NCI-H345 treated with DMSO at 0.1 percent for 48 hours (cell line): ENCODE measurements around the gene VWA8.
"Not testable (repeated sequence)": the region's sequence is repeated elsewhere in the genome, so short reads cannot be mapped to it uniquely, and the experiment has no call there.

Experiments
- DNase-seq: peaks from one replicate; lab custom pipeline; 2025; ENCODE audit not compliant: unreplicated experiment; lab: John Stamatoyannopoulos, UW

The VWA8 gene

GRCh38 chr13:41858780-41859179 is 102.1 kb downstream of the VWA8 start:
- no peak for DNase-seq

- no peak for DNase-seq
These were observed 106.2 kb downstream of the VWA8 start for GRCh38 chr13:41854758-41855157.

- DNase-seq = no peak
These were observed 109.6 kb downstream of the VWA8 start for GRCh38 chr13:41851351-41851750.

GRCh38 chr13:41848435-41849255 is 112.3 kb downstream of the VWA8 start:
- no peak for DNase-seq

DNA sequence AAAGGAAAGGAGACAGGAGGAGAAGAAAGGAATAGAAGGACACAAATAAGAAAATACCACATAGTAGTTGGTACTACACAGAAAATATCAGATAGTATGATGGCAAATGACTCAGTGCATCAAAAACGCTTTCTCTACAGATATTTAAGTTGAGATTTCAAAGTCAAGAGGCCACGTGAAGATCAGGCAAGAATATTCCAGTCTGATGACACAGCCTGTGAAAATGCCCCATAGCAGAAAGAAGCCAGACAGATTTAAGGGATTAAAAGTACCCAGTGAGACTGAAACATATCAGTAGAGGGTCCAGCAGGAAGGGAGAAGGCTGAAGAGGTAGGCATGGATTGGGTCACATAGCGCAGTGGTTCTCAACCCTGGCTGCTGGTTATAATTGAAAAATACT is 113.7 kb downstream of the VWA8 start:
- DNase-seq = no peak

- no peak for DNase-seq
These were observed 118.8 kb downstream of the VWA8 start for GRCh38 chr13:41842036-41842620.

DNA sequence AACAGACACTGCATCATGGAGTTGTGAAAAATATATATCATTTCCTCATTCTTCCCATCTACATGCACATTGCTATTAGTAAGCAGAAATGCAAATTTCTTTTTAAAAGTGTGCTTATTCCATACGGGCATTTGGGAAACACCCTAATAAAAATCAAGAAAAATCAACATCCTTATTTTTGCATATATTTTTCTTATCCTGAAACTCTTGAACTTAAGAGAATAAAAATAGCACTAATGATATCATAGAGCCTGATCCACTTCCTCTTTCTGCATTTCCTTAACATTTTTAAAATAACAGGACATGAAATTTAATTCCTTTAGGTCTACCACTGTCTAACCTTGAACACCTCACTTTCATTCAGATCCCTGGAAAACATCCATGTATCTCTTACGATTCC is 123.3 kb downstream of the VWA8 start:
- DNase-seq = no peak

GRCh38 chr13:41835871-41836270 is 125.0 kb downstream of the VWA8 start:
- no peak for DNase-seq

DNA sequence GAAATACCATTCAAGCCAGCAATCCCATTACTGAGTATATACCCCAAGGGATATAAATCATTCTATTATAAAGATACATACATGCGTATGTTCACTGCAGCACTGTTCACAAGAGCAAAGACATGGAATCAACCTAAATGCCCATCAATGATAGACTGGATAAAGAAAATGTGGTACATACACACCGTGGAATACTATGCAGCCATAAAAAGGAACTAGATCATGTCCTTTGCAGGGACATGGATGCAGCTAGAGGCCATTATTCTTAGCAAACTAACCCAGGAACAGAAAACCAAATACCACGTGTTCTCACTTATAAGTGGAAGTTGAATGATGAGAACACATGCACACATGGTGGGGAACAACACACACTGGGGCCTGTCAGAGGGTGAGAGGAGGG is 126.2 kb downstream of the VWA8 start:
- not testable (repeated sequence) for DNase-seq

- no peak for DNase-seq
These were observed 127.1 kb downstream of the VWA8 start for GRCh38 chr13:41833831-41834230.

- no peak for DNase-seq
These were observed 127.7 kb downstream of the VWA8 start for GRCh38 chr13:41833201-41833600.

- no peak for DNase-seq
These were observed 133.2 kb downstream of the VWA8 start for GRCh38 chr13:41827507-41828213.

- DNase-seq = no peak
These were observed 135.2 kb downstream of the VWA8 start for GRCh38 chr13:41825691-41826090.

DNA sequence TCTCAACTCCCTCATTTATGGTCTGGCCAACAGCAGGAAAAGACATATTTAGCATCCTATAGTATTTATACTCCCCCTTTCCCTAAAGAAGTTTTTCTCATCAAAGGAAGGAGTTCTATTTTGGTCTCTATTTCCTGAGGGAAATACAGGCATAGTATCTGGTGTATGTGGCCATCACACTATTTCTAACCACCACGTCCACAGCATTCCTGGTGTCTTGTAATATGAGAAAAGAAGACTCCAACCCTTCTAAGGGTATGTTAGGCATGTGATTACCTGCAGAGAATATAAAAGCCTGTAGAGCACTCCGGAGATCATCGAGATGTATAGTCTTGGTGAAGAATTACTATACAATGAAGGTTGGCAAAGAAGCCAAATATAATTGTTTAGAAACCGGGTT is 137.4 kb downstream of the VWA8 start:
- no peak for DNase-seq

GRCh38 chr13:41822560-41822959 is 138.3 kb downstream of the VWA8 start:
- no peak for DNase-seq

DNA sequence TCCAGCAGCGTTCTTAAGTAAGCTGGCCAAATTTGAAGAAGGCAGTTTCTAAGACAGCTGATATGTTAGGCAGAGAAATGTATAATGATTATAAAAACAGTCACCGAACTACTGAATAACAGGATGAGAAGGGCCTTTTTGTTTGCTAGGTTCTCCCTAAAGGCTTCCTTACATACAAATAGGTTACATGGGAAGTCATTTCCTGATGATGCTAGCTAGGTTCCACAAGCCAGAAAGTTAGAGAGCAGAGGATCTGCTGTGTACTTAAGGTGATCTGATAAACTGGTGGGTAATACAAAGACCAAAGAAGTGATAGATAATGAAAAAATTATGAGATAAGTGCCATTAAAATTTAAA is 139.7 kb downstream of the VWA8 start:
- DNase-seq = no peak

GRCh38 chr13:41820581-41821237 is 140.2 kb downstream of the VWA8 start:
- no peak for DNase-seq

GRCh38 chr13:41816057-41816456 is 144.9 kb downstream of the VWA8 start:
- DNase-seq = no peak

- no peak for DNase-seq
These were observed 147.5 kb downstream of the VWA8 start for GRCh38 chr13:41813426-41813825.

DNA sequence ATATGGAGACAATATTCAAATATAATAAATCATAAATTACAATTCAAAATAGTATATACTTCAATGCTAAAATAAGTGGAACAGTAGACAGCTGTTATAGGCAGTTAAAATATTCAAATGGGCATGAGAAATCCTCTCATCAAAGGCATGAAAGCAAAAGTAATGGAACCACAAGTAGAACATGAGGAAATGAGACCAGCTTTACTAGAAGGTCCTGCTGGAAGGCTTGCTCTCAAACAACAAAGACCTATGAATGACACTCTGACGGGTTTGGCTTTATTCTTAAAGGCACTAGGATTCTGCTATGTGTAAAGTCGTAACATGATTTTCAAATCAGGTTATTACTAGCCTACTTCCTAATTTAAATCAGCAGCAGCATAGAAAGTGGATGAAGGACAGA is 148.1 kb downstream of the VWA8 start:
- no peak for DNase-seq

- no peak for DNase-seq
These were observed 148.7 kb downstream of the VWA8 start for GRCh38 chr13:41812237-41812636.

- DNase-seq = no peak
These were observed 149.3 kb downstream of the VWA8 start for GRCh38 chr13:41811588-41812021.
